Left lung (tissue), 10 donors: Measurements from ENCODE around the gene CYP4A11. TPM values are rescaled to one million over a fixed set of nuclear protein-coding genes. Genes with fewer than 3 reads are reported as not detected.
"Not testable (repeated sequence)": the region's sequence is repeated elsewhere in the genome, so short reads cannot be mapped to it uniquely, and the experiment has no call there.

Experiments used
- ATAC-seq: fragments of 200-7000 bp; cut with Tn5 transposase; one replicate; pipeline ENCODE4 v1.9.1; 2020; ENCODE audit warnings: moderate library complexity
- DNase-seq, 4 donors: peaks; one replicate each; pipeline ENCODE4 v3.0.0-alpha.2; 2013 to 2020
- H3K27ac ChIP-seq, 2 donors: fragments of 200-600 bp; sonication (generic) in 1 of 2; one replicate each; pipeline versions ENCODE4 v1.5.0 to v1.8.0; 2020 to 2021
- H3K27me3 ChIP-seq, 2 donors: fragments of 200-600 bp; sonication (generic) in 1 of 2; one replicate each; pipeline versions ENCODE4 v1.5.0 to v1.8.0; 2020 to 2021
- H3K36me3 ChIP-seq, 2 donors: fragments of 200-600 bp; sonication (generic) in 1 of 2; one replicate each; pipeline versions ENCODE4 v1.5.0 to v1.8.0; 2020 to 2021
- H3K4me1 ChIP-seq, 2 donors: fragments of 200-600 bp; one replicate each; pipeline ENCODE4 v1.8.0; 2021
- H3K4me3 ChIP-seq, 2 donors: fragments of 200-600 bp; sonication (generic) in 1 of 2; one replicate each; pipeline versions ENCODE4 v1.5.0 to v1.8.0; 2020 to 2021; ENCODE audit warnings: mild to moderate bottlenecking in 1 of 2
- H3K9me3 ChIP-seq, 2 donors: fragments of 200-600 bp; sonication (generic) in 1 of 2; one replicate each; pipeline versions ENCODE4 v1.5.0 to v1.8.0; 2020 to 2021
- intact Hi-C, 2 donors: fragments of 100-400 bp; cut with DNase I; formaldehyde crosslinking; loops; one replicate each; pipeline versions ENCODE4 v1.11.2 to v1.14.2; 2022
- polyA plus RNA-seq, 6 donors: library from polyadenylated mRNA; unstranded; fragments of 120-200 nt; gene quantifications; one replicate each; pipeline ENCODE4 v1.2.1, GENCODE V29; 2013; ENCODE audit not compliant: insufficient read length in 6 of 6
- total RNA-seq, 2 donors: library from RNA; stranded (reverse); fragmentation: NEBNext Ultra II Directional; extraction: Animal tissue kit (Norgen Biotek cat#: 25700); gene quantifications; one replicate each; pipeline ENCODE4 v1.2.1, GENCODE V29; 2021
- TF ChIP-seq, protein P1 (sequence below), 2 donors: fragments of 200-600 bp; sonication (generic) in 1 of 2; IDR thresholded peaks; one replicate each; pipeline versions ENCODE4 v1.5.0 to v1.8.0; 2021; ENCODE audit warnings: antibody characterized with exemption in 2 of 2
- donor health status: DM: no; HTN: yes; CAD: no.
- donor health status: DM: no; HTN: no; CAD: no.

Gene CYP4A11
- total and polyA plus RNA-seq, 8 donors = 0.20 to 0.62 (median 0.59) TPM; not detected in 3

DNA sequence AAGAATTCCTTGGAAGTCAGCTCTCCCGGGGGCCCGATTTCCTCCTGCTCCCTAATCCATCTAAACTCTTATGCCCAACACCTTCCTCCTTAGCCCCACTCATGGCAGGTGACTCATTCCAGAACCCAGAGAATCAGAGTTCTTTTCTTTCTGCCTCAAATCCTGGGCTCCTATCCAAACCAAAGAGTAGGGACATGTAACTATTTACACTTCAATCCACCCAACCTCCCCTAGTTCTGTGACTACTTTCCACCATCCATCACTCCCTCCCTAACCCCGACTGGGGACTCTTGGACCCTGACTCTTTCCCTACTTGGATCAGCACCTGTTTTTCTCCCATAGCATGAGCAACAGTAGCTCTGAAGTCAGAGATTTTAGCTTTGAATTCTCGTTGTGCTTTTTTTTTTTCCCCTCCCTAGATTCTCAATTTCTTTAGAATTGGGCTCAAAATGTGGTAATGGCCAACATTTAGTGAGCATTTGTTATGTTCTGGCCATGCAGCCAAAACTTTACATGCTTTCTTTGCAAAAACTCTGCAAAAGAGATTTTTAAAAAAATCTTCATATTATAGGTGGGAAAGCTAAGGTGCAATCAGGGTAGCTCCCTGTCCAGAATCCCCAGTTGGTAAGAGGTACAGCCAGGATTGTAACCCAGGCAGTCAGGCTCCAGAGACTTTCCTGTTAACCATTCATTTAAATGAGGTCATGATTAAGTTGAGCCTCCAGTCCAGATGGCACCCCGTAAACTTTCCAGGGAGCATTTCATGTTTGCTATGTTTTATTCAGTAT, 7.5 kb upstream of the CYP4A11 start:
- H3K36me3 ChIP-seq = no peaks in the 10 kb centered on the region
- no peak overlapping the region for H3K27ac ChIP-seq
- TF ChIP-seq, protein P1, sequence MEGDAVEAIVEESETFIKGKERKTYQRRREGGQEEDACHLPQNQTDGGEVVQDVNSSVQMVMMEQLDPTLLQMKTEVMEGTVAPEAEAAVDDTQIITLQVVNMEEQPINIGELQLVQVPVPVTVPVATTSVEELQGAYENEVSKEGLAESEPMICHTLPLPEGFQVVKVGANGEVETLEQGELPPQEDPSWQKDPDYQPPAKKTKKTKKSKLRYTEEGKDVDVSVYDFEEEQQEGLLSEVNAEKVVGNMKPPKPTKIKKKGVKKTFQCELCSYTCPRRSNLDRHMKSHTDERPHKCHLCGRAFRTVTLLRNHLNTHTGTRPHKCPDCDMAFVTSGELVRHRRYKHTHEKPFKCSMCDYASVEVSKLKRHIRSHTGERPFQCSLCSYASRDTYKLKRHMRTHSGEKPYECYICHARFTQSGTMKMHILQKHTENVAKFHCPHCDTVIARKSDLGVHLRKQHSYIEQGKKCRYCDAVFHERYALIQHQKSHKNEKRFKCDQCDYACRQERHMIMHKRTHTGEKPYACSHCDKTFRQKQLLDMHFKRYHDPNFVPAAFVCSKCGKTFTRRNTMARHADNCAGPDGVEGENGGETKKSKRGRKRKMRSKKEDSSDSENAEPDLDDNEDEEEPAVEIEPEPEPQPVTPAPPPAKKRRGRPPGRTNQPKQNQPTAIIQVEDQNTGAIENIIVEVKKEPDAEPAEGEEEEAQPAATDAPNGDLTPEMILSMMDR (IDR thresholded peaks at IDR 0.05) = no peak
- DNase-seq (peak in 1 of 4 donors; percentile 48), ATAC-seq (peak; percentile 95)
- H3K4me3 ChIP-seq = no peak overlapping the region
- no peaks in the 10 kb centered on the region for H3K9me3 ChIP-seq
- no peaks in the 10 kb centered on the region for H3K27me3 ChIP-seq
- H3K4me1 ChIP-seq = no peaks in the 10 kb centered on the region
- intact Hi-C loops = no loop called here

DNA sequence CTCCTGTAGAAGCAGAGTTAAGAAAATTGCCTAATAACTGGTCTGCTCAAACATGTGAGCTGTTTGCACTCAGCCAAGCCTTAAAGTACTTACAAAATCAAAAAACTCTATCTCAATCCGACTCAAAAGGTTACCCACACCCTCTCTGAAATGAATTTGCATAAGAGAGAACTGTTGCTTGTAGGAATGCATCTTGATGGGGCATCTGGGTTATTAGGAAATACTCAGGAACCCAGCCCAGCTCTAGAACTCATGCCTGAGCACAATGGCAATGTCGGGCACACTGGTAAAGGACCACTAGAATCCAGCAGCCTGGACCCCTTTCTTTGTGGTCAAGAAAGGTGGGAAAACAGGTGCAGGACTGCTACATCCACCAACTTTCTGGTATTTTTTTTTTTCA, 6.4 kb upstream of the CYP4A11 start:
- H3K4me3 ChIP-seq, intact Hi-C loops, DNase-seq, H3K36me3 ChIP-seq, H3K27me3 ChIP-seq, H3K4me1 ChIP-seq, H3K9me3 ChIP-seq: not testable (repeated sequence)
- peak; percentile 78 for ATAC-seq
- H3K27ac ChIP-seq = peak overlapping the region; percentile 23 to 33

- Histone ChIP-seq H3K27ac (peak overlapping the region in 1 of 2 donors; percentile 8), H3K27me3 (no peaks in the 10 kb centered on the region), H3K9me3 (no peaks in the 10 kb centered on the region), H3K4me3 (no peak overlapping the region), H3K4me1 (no peaks in the 10 kb centered on the region), H3K36me3 (no peaks in the 10 kb centered on the region)
- ATAC-seq = peak; percentile 90
- DNase-seq = no peak
- intact Hi-C loops = no loop called here
- TF ChIP-seq, protein P1 (IDR thresholded peaks at IDR 0.05) = no peak
These were observed 810 bp upstream of the CYP4A11 start for GRCh38 chr1:46942086-46942485.

DNA sequence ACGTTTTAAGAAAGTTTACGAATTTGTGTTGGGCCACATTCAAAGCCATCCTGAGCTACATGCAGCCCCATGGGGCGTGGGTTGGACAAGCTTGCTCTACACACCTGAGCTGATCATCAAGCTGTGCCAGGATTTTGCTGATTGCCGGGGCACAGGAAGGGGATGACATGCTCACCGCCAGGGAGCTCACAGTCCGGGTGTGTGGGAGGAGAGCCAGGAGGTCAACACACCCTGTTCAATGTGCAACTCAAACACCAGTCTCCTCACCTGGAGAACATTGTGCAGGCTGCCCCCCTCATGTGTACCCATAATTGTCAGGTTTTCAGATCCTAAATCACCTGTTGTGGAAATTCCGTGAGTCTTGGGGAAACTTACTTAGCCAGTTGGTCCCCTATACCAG, 969 bp downstream of the CYP4A11 start:
- Histone ChIP-seq H3K36me3 (no peaks in the 10 kb centered on the region), H3K27me3 (no peaks in the 10 kb centered on the region), H3K27ac (no peak overlapping the region), H3K9me3 (no peaks in the 10 kb centered on the region), H3K4me1 (no peaks in the 10 kb centered on the region), H3K4me3 (no peak overlapping the region)
- ATAC-seq (no peak), DNase-seq (no peak)
- TF ChIP-seq, protein P1 (IDR thresholded peaks at IDR 0.05) = no peak
- intact Hi-C loops = no loop called here

- Histone ChIP-seq H3K27ac (no peak overlapping the region), H3K9me3 (no peaks in the 10 kb centered on the region), H3K4me3 (no peak overlapping the region), H3K4me1 (no peaks in the 10 kb centered on the region), H3K36me3 (no peaks in the 10 kb centered on the region), H3K27me3 (no peaks in the 10 kb centered on the region)
- ATAC-seq (no peak), DNase-seq (no peak)
- TF ChIP-seq, protein P1 (IDR thresholded peaks at IDR 0.05) = no peak
- intact Hi-C loops = no loop called here
These were observed 4.0 kb downstream of the CYP4A11 start for GRCh38 chr1:46937270-46937669.

- ATAC-seq = no peak
- no peak for DNase-seq
- Histone ChIP-seq H3K27me3 (no peaks in the 10 kb centered on the region), H3K36me3 (no peaks in the 10 kb centered on the region), H3K4me1 (no peaks in the 10 kb centered on the region), H3K27ac (no peak overlapping the region), H3K9me3 (no peaks in the 10 kb centered on the region), H3K4me3 (no peak overlapping the region)
- TF ChIP-seq, protein P1 (IDR thresholded peaks at IDR 0.05) = no peak
- intact Hi-C loops = no loop called here
These were observed 4.5 kb downstream of the CYP4A11 start for GRCh38 chr1:46936788-46937187.
